Smooth muscle cell (in vitro differentiated cells): ENCODE results near the gene TULP3. TPM values are rescaled to one million over a fixed set of nuclear protein-coding genes. Genes with fewer than 3 reads are reported as not detected.

ENCODE experiments used
- DNase-seq: peaks from one replicate; lab custom pipeline; 2025; ENCODE audit not compliant: unreplicated experiment; lab: John Stamatoyannopoulos, UW
- H2AFZ ChIP-seq: fragments of 200-600 bp; sonication (generic); 2 replicates; pipeline ENCODE4 v1.6.0; 2016; ENCODE audit warnings: antibody characterized with exemption, low read depth, mild to moderate bottlenecking
- H3F3A ChIP-seq: fragments of 200-600 bp; sonication (generic); 2 replicates; pipeline ENCODE4 v1.6.0; 2017; ENCODE audit warnings: antibody characterized with exemption, low read depth
- H3K27ac ChIP-seq: fragments of 200-600 bp; sonication (generic); 2 replicates; pipeline ENCODE4 v1.5.1; 2016; ENCODE audit warnings: low read depth, mild to moderate bottlenecking
- H3K27me3 ChIP-seq: fragments of 200-600 bp; sonication (generic); 2 replicates; pipeline ENCODE4 v1.6.1; 2016; ENCODE audit warnings: low read depth, mild to moderate bottlenecking
- H3K36me3 ChIP-seq: fragments of 200-600 bp; sonication (generic); 2 replicates; pipeline ENCODE4 v1.5.1; 2016; ENCODE audit warnings: low read depth
- H3K4me1 ChIP-seq: fragments of 200-600 bp; sonication (generic); 2 replicates; pipeline ENCODE4 v1.5.1; 2016; ENCODE audit warnings: low read depth
- H3K4me2 ChIP-seq: fragments of 200-600 bp; sonication (generic); 2 replicates; pipeline ENCODE4 v1.6.0; 2016; ENCODE audit warnings: mild to moderate bottlenecking
- H3K4me3 ChIP-seq: fragments of 200-600 bp; sonication (generic); 2 replicates; pipeline ENCODE4 v1.5.1; 2016; ENCODE audit warnings: mild to moderate bottlenecking
- H3K79me2 ChIP-seq: fragments of 200-600 bp; sonication (generic); 2 replicates; pipeline ENCODE4 v1.6.0; 2016; ENCODE audit warnings: low read depth, mild to moderate bottlenecking
- H3K9ac ChIP-seq: fragments of 200-600 bp; sonication (generic); 2 replicates; pipeline ENCODE4 v1.6.0; 2016; ENCODE audit warnings: low read depth
- H3K9me3 ChIP-seq: fragments of 200-600 bp; sonication (generic); replicated peaks from 2 replicates; pipeline ENCODE4 v1.5.1; 2016; ENCODE audit warnings: low read depth
- H4K20me1 ChIP-seq: fragments of 200-600 bp; sonication (generic); 2 replicates; pipeline ENCODE4 v1.6.0; 2016; ENCODE audit warnings: low read depth
- WGBS: methylation state at CpG from one replicate; pipeline ENCODE4 v1.1.7; 2016; ENCODE audit warnings: low lambda C conversion rate; 5-methylcytosine and 5-hydroxymethylcytosine counted together
- polyA plus RNA-seq: library from polyadenylated mRNA; unstranded; fragments of >200 nt; fragmentation: Nextera tagmentation; extraction: Ambion mirVana; gene quantifications from 2 replicates; pipeline ENCODE4 v1.2.1, GENCODE V29; 2016
- total RNA-seq: library from RNA; depleted of rRNA; stranded (reverse); fragments of >200 nt; gene quantifications from 2 replicates; pipeline ENCODE4 v1.2.3, GENCODE V29; 2014
- TF ChIP-seq, protein P1 (sequence below): fragments of 200-600 bp; sonication (generic); IDR thresholded peaks from 2 replicates; pipeline ENCODE4 v1.5.1; 2017; ENCODE audit warnings: borderline replicate concordance, mild to moderate bottlenecking, antibody characterized with exemption; ENCODE audit not compliant: insufficient read depth, poor library complexity, severe bottlenecking

Gene TULP3
- total and polyA plus RNA-seq, 2 experiments from 2014 or later: 33.7 to 40.6 TPM

DNA sequence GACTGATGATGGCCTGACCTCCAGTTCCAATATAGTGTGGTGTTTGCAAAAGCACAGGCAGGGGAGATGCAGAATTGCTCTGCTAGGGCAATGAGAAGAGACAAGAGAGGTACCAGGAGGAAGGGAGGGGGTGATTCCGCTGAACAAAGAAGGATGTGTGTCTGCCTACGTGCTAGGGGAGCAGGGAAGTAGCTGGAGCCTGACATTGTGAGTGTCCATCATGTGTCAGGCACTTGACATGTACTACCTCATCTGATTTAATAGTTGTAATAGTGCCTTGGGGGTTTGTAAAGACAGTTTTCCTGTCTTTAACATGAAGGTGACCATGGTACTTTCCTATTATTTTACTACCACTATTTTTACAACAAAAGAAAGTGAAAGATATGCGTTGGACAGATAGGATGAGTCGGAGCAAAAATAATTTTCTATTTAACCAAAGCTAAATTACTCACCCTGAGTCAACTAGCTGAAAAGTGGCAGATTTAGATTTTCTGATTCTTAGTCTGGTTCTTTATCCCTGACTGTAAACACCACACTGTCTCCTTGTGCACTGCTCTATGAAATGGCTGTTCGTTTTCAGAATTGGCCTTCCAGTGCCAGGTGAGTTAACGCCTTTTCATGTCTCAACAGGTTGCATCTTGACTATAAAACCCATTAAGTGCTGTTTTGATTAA lies 34.8 kb downstream of the TULP3 start:
- WGBS: 79% methylated on average over 6 of the region's 6 CpGs
- no peak overlapping the region for H3K9ac ChIP-seq
- DNase-seq: no peak

DNA sequence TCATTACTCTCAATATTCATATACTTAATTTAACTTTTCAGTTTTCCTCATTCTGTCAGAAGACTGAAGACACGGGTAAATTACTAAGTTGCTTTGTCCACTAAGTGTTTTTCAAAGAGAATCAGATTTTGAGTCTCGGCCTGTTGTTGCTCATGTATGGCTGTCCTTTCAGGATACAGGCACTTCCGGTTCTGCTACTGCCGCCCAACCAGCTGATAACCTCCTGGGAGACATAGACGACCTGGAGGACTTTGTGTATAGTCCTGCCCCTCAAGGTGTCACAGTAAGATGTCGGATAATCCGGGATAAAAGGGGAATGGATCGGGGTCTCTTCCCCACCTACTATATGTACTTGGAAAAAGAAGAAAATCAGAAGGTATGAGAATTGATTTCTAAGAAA lies 40.2 kb downstream of the TULP3 start:
- Histone ChIP-seq H4K20me1 (peaks cover 11% of the 10 kb centered on the region), H3K4me1 (no peaks in the 10 kb centered on the region), H3F3A (no peaks in the 10 kb centered on the region), H3K9me3 (no peaks in the 10 kb centered on the region), H3K79me2 (no peaks in the 10 kb centered on the region), H3K4me2 (no peak overlapping the region), H3K9ac (no peak overlapping the region), H2AFZ (no peak overlapping the region), H3K27ac (no peak overlapping the region), H3K4me3 (no peak overlapping the region), H3K27me3 (no peaks in the 10 kb centered on the region), H3K36me3 (peaks cover 24% of the 10 kb centered on the region)
- 85% methylated on average over 8 of the region's 8 CpGs for WGBS
- TF ChIP-seq, protein P1, sequence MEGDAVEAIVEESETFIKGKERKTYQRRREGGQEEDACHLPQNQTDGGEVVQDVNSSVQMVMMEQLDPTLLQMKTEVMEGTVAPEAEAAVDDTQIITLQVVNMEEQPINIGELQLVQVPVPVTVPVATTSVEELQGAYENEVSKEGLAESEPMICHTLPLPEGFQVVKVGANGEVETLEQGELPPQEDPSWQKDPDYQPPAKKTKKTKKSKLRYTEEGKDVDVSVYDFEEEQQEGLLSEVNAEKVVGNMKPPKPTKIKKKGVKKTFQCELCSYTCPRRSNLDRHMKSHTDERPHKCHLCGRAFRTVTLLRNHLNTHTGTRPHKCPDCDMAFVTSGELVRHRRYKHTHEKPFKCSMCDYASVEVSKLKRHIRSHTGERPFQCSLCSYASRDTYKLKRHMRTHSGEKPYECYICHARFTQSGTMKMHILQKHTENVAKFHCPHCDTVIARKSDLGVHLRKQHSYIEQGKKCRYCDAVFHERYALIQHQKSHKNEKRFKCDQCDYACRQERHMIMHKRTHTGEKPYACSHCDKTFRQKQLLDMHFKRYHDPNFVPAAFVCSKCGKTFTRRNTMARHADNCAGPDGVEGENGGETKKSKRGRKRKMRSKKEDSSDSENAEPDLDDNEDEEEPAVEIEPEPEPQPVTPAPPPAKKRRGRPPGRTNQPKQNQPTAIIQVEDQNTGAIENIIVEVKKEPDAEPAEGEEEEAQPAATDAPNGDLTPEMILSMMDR: no peak
- DNase-seq: no peak

More for the DNA sequence above, 34.8 kb downstream of the TULP3 start:
- Histone ChIP-seq H3K27me3 (no peaks in the 10 kb centered on the region), H3K4me3 (no peak overlapping the region), H3K27ac (no peak overlapping the region), H2AFZ (no peak overlapping the region), H3K36me3 (peaks cover 29% of the 10 kb centered on the region), H3K4me2 (no peak overlapping the region), H4K20me1 (peaks cover 42% of the 10 kb centered on the region), H3K79me2 (no peaks in the 10 kb centered on the region), H3K9me3 (no peaks in the 10 kb centered on the region), H3K4me1 (no peaks in the 10 kb centered on the region), H3F3A (no peaks in the 10 kb centered on the region)
- TF ChIP-seq, protein P1: no peak

DNA sequence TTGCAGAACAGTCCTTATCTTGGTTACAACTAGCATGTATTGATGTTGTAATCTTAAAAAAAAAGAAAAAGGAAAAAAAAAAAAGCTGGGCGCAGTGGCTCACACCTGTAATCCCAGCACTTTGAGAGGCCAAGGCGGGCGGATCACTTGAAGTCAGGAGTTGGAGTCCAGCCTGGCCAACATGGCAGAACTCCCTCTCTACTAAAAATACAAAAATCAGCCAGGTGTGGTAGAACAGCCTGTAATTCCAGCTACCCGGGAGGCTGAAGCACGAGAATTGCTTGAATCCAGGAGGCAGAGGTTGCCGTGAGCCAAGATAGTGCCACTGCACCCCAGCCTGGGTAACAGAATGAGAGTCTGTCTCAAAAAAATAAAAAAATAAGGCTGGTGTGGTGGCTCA lies 42.9 kb downstream of the TULP3 start:
- no peak for DNase-seq
- Histone ChIP-seq H3K79me2 (no peaks in the 10 kb centered on the region), H3K9me3 (no peaks in the 10 kb centered on the region), H3K27me3 (no peaks in the 10 kb centered on the region), H3K36me3 (peaks cover 21% of the 10 kb centered on the region), H3K9ac (no peak overlapping the region), H3K4me1 (no peaks in the 10 kb centered on the region), H3K4me3 (no peak overlapping the region), H3K27ac (no peak overlapping the region), H3K4me2 (no peak overlapping the region), H2AFZ (no peak overlapping the region), H4K20me1 (no peaks in the 10 kb centered on the region), H3F3A (no peaks in the 10 kb centered on the region)
- TF ChIP-seq, protein P1: no peak
- 98% methylated on average over 6 of the region's 6 CpGs for WGBS

DNA sequence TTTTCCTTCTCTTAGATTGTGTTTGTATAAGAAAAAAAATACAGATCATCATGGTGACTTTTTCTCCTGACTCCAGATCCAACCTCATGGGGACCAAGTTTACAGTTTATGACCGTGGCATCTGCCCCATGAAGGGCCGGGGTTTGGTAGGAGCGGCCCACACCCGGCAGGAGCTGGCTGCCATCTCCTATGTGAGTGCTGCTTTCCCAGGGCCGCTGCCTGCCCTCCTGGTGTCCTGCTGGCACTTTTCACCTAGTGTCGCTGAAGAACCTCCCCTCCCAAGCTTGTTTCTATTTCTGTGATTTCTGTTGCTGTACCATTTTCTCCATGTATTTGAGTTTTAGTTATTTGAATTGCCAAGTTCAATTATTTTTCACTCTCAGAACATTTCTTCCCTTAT lies 43.7 kb downstream of the TULP3 start:
- 96% methylated on average over 6 of the region's 6 CpGs for WGBS
- TF ChIP-seq, protein P1: no peak
- H3K79me2 ChIP-seq: no peaks in the 10 kb centered on the region
- no peak overlapping the region for H3K9ac ChIP-seq
- H3K4me1 ChIP-seq: no peaks in the 10 kb centered on the region
- no peaks in the 10 kb centered on the region for H3K27me3 ChIP-seq
- no peak overlapping the region for H3K27ac ChIP-seq
- H3K9me3 ChIP-seq: no peaks in the 10 kb centered on the region
- H3K4me2 ChIP-seq: no peak overlapping the region
- H3F3A ChIP-seq: no peaks in the 10 kb centered on the region
- no peaks in the 10 kb centered on the region for H4K20me1 ChIP-seq
- no peak overlapping the region for H2AFZ ChIP-seq
- H3K4me3 ChIP-seq: no peak overlapping the region
- peaks cover 21% of the 10 kb centered on the region for H3K36me3 ChIP-seq
- DNase-seq: no peak
